ENCODE results near the gene B3GALNT2.

Gene B3GALNT2

DNA sequence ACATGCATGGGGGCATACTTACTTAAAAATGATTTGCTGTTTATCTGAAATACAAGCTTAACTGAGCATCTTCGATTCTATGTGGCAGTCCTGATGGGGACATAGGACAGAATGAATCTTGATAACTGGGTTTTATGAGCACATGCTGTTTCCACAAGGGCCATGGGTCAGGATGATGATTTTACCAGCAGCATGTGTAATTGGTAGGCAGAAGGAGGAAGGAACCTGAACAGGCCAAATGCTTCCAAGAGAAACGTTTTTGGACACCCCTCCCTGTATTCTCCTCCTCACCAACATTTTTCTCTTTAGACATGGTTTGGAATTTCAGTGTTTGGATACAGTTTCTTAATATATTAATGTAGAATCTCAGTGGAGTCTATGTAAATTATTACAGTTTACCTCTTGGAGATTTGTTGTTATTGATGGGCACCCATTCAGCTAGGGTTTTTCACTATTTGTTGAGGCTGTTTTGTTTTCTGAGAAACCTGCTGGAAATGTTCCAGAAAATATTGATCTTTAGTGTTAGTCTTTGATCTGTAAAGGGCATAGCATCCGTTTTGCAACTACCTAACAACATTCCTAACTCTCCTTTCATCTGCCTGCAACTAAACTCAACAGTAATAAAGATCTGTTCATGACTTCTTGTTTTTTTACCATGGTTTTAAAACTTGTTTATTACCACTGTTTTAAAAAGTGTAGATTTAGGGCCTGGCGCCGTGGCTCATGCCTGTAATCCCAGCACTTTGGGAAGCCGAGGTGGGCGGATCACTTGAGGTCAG, 95.0 kb downstream of the B3GALNT2 start:
- DNase-seq (ENCODE audit: low read depth): no peak

DNA sequence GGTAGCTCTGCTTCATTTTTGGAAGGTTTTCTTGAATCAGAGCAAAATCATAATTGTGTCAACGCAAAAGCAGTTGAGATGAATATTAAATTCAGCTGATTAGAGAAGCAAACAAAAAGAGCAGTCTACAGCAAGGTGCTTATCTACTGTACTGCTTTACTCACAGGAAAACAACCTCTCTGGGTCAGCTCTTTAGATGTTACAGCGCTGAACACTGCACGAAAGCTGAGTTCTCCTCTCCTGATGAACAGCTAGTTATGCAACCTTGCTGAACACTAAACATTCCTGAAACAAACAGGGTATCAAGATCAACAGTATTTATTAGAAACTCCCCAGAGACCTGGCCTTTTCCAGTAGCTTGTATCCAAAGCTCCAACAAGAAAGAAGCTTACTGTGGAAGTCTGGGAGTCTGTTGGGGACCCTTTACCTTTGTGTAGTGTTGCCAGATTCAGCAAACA, 95.7 kb downstream of the B3GALNT2 start:
- DNase-seq (ENCODE audit: low read depth): no peak

DNA sequence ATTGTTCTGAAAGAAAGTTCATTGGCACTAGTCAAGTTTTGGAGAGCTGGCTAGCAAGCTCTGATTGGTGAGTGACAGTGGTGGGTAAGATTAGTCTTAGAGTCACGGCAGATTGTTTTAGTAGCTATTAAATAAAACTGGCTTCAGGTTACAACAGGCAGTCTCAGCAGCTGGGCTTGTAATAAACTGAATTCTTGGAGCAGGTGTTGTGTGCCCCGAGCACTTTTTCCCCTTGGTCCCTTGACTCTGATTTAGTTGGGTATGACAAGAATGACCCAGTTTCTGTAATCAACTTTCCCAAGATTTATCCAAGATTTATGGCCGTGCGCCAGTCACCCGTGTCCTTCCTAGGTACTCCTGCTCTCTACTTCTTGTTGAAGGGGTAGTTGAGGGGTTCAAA, 96.8 kb downstream of the B3GALNT2 start:
- DNase-seq (ENCODE audit: low read depth): no peak

DNA sequence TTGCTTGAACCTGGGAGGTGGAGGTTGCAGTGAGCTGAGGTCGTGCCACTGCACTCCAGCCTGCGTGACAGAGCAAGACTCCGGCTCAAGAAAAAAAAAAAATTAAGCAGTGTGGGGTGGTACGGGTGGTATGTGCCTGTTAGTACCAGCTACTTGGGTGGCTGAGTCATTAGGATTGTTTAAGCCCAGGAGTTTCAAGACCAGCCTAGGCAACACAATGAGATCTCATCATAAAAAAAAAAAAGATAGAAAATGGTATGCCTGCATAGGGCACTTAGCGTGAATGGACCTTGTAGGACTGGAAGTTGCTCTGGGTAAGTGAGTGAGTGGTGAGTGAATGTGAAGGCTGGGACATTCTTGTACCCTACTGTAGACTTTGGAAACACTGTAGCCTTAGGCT, 100.1 kb downstream of the B3GALNT2 start:
- no peak for DNase-seq (ENCODE audit: low read depth)

DNA sequence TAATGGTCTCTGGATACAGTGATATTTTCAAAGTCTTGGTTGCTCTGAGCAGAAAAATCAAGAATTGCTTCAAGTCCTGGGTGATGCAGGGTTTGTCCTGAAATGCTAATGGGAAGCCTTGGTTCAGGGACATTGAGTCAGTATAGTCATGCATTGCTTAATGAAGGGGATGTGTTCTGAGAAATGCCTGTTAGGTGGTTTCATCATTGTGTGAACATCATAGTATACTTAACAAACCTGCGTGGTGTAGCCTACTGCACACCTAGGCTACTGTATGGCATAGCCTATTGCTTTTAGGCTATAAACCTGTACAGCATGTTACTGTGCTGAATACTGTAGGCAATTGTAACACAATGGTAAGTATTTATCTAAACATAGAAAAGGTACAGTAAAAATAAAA, 100.7 kb downstream of the B3GALNT2 start:
- DNase-seq (ENCODE audit: low read depth): no peak

DNA sequence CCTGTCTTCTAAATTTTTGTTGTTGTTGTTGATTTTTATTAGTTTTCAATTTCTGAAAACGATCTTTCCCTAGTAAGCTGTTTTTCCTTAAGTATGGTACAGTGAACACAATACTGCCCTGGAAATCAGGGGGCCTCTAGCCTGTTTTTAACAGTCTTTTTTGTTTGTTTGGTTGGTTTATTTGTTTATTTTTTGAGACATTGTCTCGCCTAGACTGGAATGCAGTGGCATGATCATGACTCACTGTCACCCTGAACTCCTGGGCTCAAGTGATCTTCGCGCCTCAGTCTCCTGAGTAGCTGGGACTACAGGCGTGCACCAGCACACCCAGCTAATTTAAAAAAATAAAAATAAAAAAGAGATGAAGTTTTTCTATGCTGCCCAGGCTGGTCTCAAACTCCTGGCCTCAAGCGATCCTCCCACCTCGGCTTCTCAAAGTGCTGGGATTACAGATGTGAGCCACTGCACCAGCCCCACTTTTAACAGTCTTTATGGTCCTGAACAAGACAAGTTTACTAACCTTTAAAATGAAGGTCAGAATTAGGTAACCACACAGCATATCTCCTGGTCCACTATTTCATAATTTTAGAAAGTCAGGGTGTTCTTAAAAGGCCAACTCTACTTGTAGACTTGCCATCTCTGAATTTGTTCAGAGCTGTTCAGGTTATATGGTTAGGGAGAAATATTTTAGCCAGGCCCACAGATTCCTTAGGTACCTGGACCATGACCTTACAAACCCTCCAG, 101.6 kb downstream of the B3GALNT2 start:
- no peak for DNase-seq (ENCODE audit: low read depth)

DNA sequence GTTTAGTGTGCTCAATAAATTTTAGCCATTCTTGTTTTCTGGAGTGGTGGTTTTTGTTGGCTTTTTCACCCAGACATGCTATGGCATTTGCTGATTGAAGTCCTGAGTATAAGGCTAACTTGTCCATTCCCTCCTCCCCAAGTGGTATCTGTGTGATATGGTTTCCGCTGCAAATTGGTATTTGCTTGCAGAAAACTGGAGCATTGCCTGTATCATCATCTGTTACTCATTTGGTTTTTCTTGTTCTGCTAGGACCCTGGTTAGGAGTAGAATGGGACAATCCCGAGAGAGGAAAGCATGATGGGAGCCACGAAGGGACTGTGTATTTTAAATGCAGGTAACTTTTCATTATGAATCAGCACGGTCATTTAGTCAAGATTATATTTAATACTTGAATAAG, 103.0 kb downstream of the B3GALNT2 start:
- no peak for DNase-seq (ENCODE audit: low read depth)
